GM18511 (cell line): ENCODE data around the gene PRRT4.
A peak's percentile ranks its signal among the peaks of the same experiment; 100 is the strongest.

Experiments used
- ATAC-seq: cut with Tn5 transposase; IDR thresholded peaks from one replicate; pipeline ENCODE4 v1.9.1; 2021; ENCODE audit warnings: mild to moderate bottlenecking, moderate library complexity; ENCODE audit not compliant: unreplicated experiment

The PRRT4 gene

GRCh38 chr7:128350708-128351295, 10.7 kb downstream of the PRRT4 start:
- no peak for ATAC-seq

GRCh38 chr7:128349466-128349825, 12.0 kb downstream of the PRRT4 start:
- ATAC-seq: no peak

DNA sequence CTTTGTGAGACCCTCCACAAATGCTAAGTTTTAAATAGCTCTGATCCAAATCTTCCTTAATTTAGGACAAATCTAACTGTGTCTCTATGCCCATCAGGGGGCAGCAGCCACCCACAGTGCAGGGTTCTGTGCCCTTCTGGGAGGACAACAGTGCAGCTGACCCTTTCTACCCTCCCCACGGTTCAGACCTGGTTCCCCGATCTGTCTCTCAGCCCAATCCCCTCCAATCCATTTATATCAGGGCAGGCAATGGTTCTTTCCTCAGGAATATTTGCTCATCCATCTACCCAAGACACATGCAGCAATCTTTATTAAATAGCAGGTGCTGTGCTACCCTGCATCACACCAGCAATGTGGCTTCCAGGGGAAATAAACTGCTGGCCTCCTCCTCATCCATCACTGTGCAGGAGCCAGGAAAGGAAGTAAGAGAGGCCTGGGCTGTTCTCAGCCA, 13.8 kb downstream of the PRRT4 start:
- ATAC-seq: no peak

GRCh38 chr7:128344431-128344774, 17.1 kb downstream of the PRRT4 start:
- no peak for ATAC-seq

DNA sequence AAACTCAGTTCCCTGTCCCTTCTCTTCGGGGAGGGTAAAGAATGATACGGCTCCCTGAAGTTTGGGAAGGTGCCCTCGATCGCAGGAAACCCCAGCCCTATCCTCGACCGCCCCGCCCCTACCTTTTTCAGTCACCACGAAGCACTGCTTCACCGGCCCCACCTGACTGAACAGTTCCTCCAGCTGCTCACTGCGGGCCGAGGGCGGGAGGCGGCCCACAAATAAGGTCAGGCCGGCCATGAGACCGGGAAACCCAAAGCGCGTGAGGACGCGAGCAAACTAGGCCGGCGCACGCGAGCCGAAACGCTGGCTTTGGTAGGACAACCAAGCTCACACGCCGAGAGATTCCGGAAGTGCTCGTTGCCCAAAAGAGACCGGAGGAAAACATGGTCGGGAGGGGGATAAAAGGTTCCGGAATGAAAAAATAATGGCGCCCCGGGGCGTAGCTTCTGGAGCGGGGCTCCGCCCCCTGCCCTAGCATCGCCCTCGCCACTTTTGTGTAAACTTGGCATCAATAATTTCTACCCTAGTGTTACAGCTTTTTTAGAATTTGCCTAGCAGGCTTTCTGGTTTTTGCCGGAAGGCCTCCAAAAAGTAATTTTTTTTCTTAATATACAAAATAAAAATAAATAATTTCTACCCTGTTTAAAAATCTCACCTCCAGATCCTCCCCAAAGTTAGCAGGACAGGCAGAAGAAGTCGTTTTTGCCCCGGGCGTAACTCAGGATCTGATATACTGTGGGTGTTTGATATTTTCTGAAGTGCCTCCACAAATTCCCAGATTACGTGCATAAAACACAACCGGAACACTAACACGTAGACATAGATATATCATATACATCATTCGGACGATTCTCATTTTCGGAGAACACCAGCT, 17.7 kb downstream of the PRRT4 start, which contains the start of gene RBM28:
Gene RBM28, minus strand, starts transcription at position 355 of the 877 bp plus-strand sequence. Its CDS starts 115 bp downstream, at position 240.
- ATAC-seq: peak; percentile 95

- ATAC-seq: no peak
Observed at GRCh38 chr7:128341733-128342132, 19.8 kb downstream of the PRRT4 start.

DNA sequence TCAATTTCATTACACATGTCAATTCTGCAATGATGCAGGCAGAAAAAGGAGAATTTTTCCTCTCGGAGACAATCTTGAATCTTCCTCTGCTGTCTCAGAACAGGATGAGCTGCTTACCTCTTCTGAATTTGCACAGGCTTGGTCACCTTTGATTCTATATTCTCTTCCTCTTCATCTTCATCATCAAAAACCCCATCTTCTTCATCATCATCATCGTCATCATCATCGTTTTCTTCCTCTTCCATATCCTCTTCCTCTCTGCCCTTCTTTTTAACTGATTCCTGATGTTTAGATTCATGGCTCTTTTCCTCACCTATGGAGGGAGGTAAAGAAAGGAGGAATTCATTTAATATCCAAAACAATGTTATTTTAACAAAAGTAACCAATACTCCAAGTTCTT, 25.8 kb downstream of the PRRT4 start:
- no peak for ATAC-seq

GRCh38 chr7:128324368-128324680, 37.2 kb downstream of the PRRT4 start:
- no peak for ATAC-seq

GRCh38 chr7:128323459-128324367, 37.8 kb downstream of the PRRT4 start:
- ATAC-seq: no peak

DNA sequence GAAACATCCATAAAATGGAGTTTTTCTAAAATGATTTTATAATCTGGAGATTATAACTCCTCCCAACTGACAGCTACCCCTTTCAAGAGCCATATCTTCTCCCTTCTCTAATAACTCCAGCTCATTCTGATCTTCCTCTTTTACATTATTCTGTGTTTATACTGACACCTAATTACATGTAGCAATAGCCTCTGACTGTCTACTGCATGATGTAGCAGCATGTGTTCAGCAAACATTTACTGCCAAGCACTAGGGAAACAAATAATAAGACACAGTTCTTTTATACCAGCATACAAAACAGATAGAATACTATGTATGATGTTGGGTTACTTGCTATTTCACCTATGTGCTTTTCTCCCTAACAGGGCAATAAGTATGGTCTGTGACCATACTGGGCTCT, 38.5 kb downstream of the PRRT4 start:
- ATAC-seq: no peak

DNA sequence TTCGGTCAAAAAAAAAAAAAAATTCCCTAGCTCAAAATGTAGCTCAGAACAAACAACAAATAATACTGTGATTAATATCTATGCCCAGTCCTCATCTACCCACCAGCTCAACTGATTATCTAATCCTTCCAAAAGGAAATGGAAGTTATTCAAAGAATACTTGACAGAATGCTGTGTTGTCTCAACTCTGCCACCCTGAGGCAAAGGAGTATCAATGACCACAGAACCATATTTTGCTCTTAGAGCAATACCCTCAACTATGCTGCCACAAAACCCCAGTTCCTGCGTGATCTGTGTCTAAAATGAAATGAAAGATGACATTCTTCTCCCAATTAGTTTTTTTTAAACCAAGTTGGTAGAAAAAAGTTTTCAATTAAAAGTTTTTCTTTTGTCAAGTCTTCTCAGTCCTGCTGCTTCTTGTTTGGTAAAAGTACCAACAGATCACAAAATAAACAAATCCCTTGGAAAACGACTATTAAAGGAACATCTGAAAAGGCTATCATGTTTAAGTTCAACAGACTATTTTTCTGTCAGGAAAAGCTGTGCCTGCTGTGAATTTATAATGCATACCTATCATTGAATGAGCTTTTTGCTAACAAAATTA, 39.3 kb downstream of the PRRT4 start:
- no peak for ATAC-seq

GRCh38 chr7:128321044-128321422, 40.5 kb downstream of the PRRT4 start:
- no peak for ATAC-seq

- ATAC-seq: no peak
Observed at GRCh38 chr7:128318691-128319090, 42.8 kb downstream of the PRRT4 start.

GRCh38 chr7:128311013-128311412, 50.5 kb downstream of the PRRT4 start:
- no peak for ATAC-seq

GRCh38 chr7:128310499-128310898, 51.0 kb downstream of the PRRT4 start:
- ATAC-seq: no peak

- no peak for ATAC-seq
Observed at GRCh38 chr7:128309976-128310375, 51.5 kb downstream of the PRRT4 start.

DNA sequence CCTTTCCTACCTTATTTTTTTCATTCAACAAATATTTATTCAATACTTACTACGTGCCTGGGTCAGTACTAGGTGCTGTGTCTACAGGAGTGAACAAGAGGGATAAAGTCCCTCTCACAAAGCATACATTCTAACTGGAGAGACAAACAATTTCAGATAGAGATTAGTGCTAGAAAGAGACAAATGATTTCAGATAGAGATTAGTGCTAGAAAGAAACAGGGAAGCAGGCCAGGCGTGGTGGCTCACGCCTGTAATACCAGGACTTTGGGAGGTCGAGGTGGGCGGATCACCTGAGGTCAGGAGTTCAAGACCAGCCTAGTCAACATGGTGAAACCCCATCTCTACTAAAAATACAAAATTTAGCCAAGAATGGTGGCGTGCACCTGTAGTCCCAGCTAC, 52.4 kb downstream of the PRRT4 start:
- ATAC-seq: no peak

GRCh38 chr7:128307061-128307460, 54.4 kb downstream of the PRRT4 start:
- no peak for ATAC-seq

GRCh38 chr7:128304212-128304611, 57.3 kb downstream of the PRRT4 start:
- ATAC-seq: no peak

DNA sequence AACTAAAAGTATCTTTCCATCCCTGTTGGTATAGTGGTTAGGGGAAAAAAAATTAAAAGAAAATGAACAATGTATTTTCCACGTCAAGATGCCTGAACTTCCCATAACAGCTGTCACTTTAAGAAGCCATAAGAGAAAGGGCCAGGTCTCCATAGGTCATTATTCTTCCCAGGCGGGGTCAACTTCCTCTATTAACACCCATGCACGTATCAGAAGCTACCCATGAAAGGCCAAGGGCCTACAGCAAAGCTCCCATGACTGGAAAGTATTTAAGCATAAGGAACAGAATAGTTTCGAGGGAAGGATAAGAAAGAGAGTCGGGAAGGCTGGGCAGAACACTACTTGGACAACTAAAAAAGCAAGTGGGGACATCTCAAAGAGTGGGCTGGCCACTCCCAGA, 57.8 kb downstream of the PRRT4 start:
- ATAC-seq: no peak

DNA sequence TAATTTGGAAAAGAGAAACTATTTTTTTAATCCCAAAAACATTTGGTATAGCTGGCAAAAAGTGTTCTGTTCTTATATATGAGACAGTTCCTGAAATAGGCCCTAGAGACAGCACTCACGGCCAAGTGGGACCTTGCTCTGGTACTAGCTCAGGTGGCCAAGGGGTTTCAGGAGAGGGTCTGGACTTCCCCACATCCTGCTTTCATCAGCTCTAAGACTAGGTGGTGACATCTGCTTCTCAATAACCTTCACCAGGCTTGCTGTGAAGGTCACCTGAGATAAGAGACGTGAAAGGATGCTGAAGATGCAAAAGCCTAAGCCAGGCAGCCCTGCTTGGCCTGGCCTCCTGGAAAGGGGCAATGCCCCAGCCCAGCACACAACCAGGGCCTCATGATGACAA, 58.4 kb downstream of the PRRT4 start:
- no peak for ATAC-seq
